T-cell (primary cell): ENCODE results near the gene INPP5E. TPM values are rescaled to one million over a fixed set of nuclear protein-coding genes. Genes with fewer than 3 reads are reported as not detected.

Experiments used
- ATAC-seq, 4 experiments: fragments of 200-7000 bp in 3 of 4; fragments of 150-1000 bp in 1 of 4; cut with Tn5 transposase; replicated peaks in 1 of 4; 1 replicate in 3 of 4; 2 replicates in 1 of 4; pipeline ENCODE4 v1.10.0; 2021; ENCODE audit warnings: moderate library complexity in 3 of 4, mild to moderate bottlenecking in 2 of 4, moderate number of reproducible peaks in 1 of 4
- CTCF ChIA-PET, 2 donors: fragments of 300-600 bp; sonication (Branson Sonifier 250); formaldehyde crosslinking; loops; one replicate each; lab custom pipeline; 2022; ENCODE audit warnings: antibody characterized with exemption in 2 of 2; lab: Charles Lee
- POLR2A ChIA-PET, 2 donors: fragments of 300-600 bp; sonication (Branson Sonifier 250); formaldehyde crosslinking; loops; one replicate each; lab custom pipeline; 2022; ENCODE audit warnings: antibody characterized with exemption in 2 of 2; lab: Charles Lee
- DNase-seq, 35 experiments: peaks; one replicate each; pipeline versions ENCODE4 v3.0.0 to v3.0.0-alpha.2; 2013 to 2023
- H3K27ac ChIP-seq: one replicate; pipeline ENCODE4 v1.5.1; 2013; ENCODE audit warnings: low read length
- H3K27me3 ChIP-seq, 2 experiments: replicated peaks in 1 of 2; 1 replicate in 1 of 2; 2 replicates in 1 of 2; pipeline versions ENCODE4 v1.6.1 to v1.7.0; 2013; ENCODE audit warnings: low read length in 1 of 2, mixed read lengths in 1 of 2; ENCODE audit not compliant: control insufficient read depth in 2 of 2, insufficient read depth in 2 of 2; ENCODE audit errors: extremely low read depth in 1 of 2
- H3K36me3 ChIP-seq, 2 donors: 1 replicate in 1 of 2; 2 replicates in 1 of 2; pipeline versions ENCODE4 v1.6.1 to v1.7.0; 2013; ENCODE audit warnings: low read length in 1 of 2; ENCODE audit not compliant: control insufficient read depth in 2 of 2, insufficient read depth in 1 of 2; ENCODE audit errors: extremely low read depth in 1 of 2
- H3K4me1 ChIP-seq, 2 experiments: 1 replicate in 1 of 2; 2 replicates in 1 of 2; pipeline versions ENCODE4 v1.6.1 to v1.7.0; 2013; ENCODE audit warnings: low read length in 2 of 2, mixed read lengths in 1 of 2; ENCODE audit not compliant: insufficient read depth in 2 of 2, control insufficient read depth in 1 of 2; ENCODE audit errors: extremely low read depth in 1 of 2
- H3K4me3 ChIP-seq, 2 donors: 1 replicate in 1 of 2; 2 replicates in 1 of 2; pipeline versions ENCODE4 v1.5.1 to v1.7.0; 2013; ENCODE audit warnings: mild to moderate bottlenecking in 2 of 2, low read length in 1 of 2, moderate library complexity in 1 of 2; ENCODE audit not compliant: control insufficient read depth in 1 of 2; ENCODE audit errors: extremely low read depth in 1 of 2
- H3K9me3 ChIP-seq: 2 replicates; pipeline ENCODE4 v1.7.0; 2013
- H3K27ac Mint-ChIP-seq, 2 donors: one replicate each; pipeline ENCODE4 v1.8.0; 2020 to 2021; ENCODE audit warnings: mild to moderate bottlenecking in 2 of 2, mixed read lengths in 2 of 2
- H3K27me3 Mint-ChIP-seq, 2 donors: one replicate each; pipeline ENCODE4 v1.8.0; 2021 to 2022; ENCODE audit warnings: mixed read lengths in 2 of 2
- H3K36me3 Mint-ChIP-seq: one replicate; pipeline ENCODE4 v1.8.0; 2021; ENCODE audit warnings: mixed read lengths
- H3K4me1 Mint-ChIP-seq, 3 donors: one replicate each; pipeline ENCODE4 v1.8.0; 2020 to 2022; ENCODE audit warnings: mixed read lengths in 3 of 3, mild to moderate bottlenecking in 1 of 3
- H3K4me3 Mint-ChIP-seq, 3 donors: one replicate each; pipeline ENCODE4 v1.8.0; 2020 to 2022; ENCODE audit warnings: mild to moderate bottlenecking in 3 of 3, mixed read lengths in 3 of 3, moderate library complexity in 3 of 3
- H3K9me3 Mint-ChIP-seq, 3 donors: one replicate each; pipeline ENCODE4 v1.8.0; 2020 to 2022; ENCODE audit warnings: mixed read lengths in 3 of 3
- WGBS: methylation state at CpG from one replicate; pipeline ENCODE4 v1.1.5; 2013; ENCODE audit warnings: missing lambda C conversion rate; ENCODE audit not compliant: insufficient coverage; 5-methylcytosine and 5-hydroxymethylcytosine counted together
- total RNA-seq, 35 experiments: library from RNA in 6 of 35; stranded (reverse) in 6 of 35; fragments of 120-200 nt in 1 of 35; gene quantifications; one replicate each; pipeline versions ENCODE4 v1.2.1 to v1.2.4 and lab custom pipeline; 2013 to 2026

The INPP5E gene
- total RNA-seq, 5 donors from 2014 or later (not counting 1 experiment from before 2014, with no cell fraction given) = 16.5 to 35.5 (median 31.8) TPM

DNA sequence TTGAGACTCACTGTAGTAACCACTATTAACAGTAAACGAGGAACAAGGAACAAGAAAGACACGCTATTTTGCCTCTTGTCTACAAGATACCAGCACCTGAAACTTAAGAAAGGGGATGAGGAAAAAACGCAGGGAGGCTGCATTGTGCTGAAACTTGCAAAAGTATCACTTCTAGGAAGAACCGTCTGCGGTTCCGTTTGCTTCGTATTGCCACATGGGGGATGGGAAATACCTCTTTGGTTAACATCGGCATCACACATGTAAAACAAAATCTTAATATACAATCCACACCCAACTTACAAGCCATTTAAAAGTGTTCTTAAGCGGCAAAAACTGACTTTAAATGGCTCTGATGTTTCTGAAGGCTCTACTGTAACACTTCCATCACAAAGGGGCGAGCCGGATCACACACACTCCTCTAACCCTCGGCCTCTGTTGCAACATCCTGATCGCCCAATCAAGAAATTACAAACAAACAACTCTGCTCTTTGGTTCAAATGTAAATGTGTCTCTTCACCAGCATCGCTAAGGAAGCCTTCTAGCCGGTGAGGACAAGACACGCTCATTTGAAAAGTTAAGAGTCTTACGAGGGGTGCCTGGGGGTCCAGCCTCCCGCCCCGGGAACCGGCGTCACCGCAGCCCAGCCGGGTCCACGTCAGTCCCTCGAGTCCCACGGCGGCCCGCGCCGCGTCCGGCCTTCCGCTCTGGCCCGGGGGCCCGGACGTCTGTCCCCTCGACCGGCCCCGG is 42.6 kb upstream of the INPP5E start:
- under 1% methylated on average over 31 of the region's 39 CpGs for WGBS
- Histone ChIP-seq H3K27me3 (no peaks in the 10 kb centered on the region), H3K9me3 (no peaks in the 10 kb centered on the region), H3K4me1 (peaks cover 7 to 46% of the 10 kb centered on the region in 2 experiments), H3K27ac (peak overlapping the region; percentile 86), H3K36me3 (peaks cover 0 to 20% of the 10 kb centered on the region in 2 donors), H3K4me3 (peak overlapping the region; percentile 60 to 77)
- ATAC-seq (no peak), DNase-seq (peak in 16 of 35 experiments; percentile 11 to 62 (median 24))
- H3K27ac Mint-ChIP-seq = peak overlapping the region; percentile 90 to 92
- CTCF ChIA-PET = no interaction called here
- H3K27me3 Mint-ChIP-seq = no peaks in the 10 kb centered on the region
- peaks cover 44 to 47% (median 44%) of the 10 kb centered on the region in 3 donors for H3K4me1 Mint-ChIP-seq
- POLR2A ChIA-PET = no interaction called here
- H3K4me3 Mint-ChIP-seq = peak overlapping the region; percentile 92 to 97 (median 94)
- H3K36me3 Mint-ChIP-seq = peaks cover 10% of the 10 kb centered on the region
- H3K9me3 Mint-ChIP-seq = no peaks in the 10 kb centered on the region

DNA sequence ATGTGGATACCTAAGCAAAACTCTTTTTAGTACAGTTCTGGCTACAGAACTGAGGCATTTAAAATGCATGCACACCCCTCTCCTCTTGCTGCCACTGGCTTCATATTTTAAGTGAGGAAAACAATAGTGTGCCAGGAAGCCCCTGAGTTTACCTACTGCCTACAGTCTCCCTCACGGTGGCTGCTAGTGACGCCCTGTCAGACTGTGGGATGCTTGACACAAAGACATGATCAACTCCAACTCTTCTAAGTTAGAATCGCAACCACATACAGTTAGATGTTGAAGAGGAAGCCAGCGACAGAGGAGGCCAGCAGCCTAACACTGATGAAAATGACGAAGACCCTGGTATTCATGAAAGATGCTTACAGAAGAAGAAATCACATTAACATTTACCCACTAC is 41.9 kb upstream of the INPP5E start:
- Histone ChIP-seq H3K27ac (peak overlapping the region; percentile 86), H3K4me1 (peaks cover 7 to 46% of the 10 kb centered on the region in 2 experiments), H3K36me3 (peaks cover 3 to 26% of the 10 kb centered on the region in 2 donors), H3K4me3 (peak overlapping the region; percentile 19 to 60), H3K27me3 (no peaks in the 10 kb centered on the region), H3K9me3 (no peaks in the 10 kb centered on the region)
- peaks cover 44 to 48% (median 44%) of the 10 kb centered on the region in 3 donors for H3K4me1 Mint-ChIP-seq
- peak overlapping the region; percentile 90 to 92 for H3K27ac Mint-ChIP-seq
- POLR2A ChIA-PET = interaction anchor here in 1 of 2 donors (0.7 kb wide), 1 partner anchor 57 kb away, joined by 11 read pairs; no protein-coding TSS in a partner anchor
- peaks cover 14% of the 10 kb centered on the region for H3K36me3 Mint-ChIP-seq
- WGBS = 20% methylated on average over 1 of the region's 5 CpGs
- H3K27me3 Mint-ChIP-seq = no peaks in the 10 kb centered on the region
- CTCF ChIA-PET = no interaction called here
- H3K4me3 Mint-ChIP-seq = peak overlapping the region; percentile 87 to 97 (median 92)
- no peaks in the 10 kb centered on the region for H3K9me3 Mint-ChIP-seq
- peak in 2 of 35 experiments; percentile 15 to 31 for DNase-seq
- no peak for ATAC-seq

DNA sequence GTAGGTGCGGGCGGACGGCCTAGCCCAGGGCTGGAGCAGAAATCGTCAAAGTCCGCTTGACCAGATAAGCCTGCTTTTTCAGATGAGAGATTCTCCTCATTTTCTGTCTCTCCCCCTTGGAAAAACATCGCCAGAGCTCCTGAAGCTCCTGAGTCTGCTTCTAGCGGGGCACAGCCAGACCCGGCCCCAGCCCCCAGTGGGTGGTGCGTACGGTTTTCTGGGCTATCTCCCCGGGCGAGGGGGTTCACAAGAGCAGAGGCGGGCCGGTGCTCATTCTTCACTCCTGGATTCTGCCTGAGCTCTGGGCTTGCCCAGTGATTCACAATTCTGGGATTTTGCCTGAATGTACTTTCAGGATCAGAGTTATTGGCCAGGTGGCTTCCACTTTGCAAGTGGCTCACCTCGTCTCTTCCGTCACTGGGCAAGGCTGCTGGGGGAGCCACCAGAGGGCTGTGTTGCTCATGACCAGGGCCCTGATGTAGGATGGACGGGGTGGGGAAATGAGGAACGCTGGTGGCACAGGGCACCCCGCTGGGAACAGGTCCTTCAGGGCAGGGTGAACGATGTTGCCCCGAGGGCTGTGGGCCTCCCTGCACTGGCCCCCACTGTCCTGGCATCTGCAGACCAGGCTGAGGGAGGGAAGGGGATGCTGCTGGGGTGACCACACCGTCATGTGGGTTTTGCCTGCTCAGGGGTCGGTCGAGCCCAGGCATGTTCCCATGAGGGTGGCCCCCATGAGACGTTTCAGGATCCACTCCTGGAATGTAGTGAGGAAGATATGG is 36.9 kb upstream of the INPP5E start:
- Histone ChIP-seq H3K4me3 (no peak overlapping the region), H3K4me1 (peaks cover 2 to 35% of the 10 kb centered on the region in 2 experiments), H3K36me3 (peaks cover 22 to 76% of the 10 kb centered on the region in 2 donors), H3K27ac (no peak overlapping the region), H3K9me3 (no peaks in the 10 kb centered on the region), H3K27me3 (no peaks in the 10 kb centered on the region)
- ChIA-PET POLR2A (no interaction called here), CTCF (no interaction called here)
- ATAC-seq = no peak
- DNase-seq = no peak
- H3K9me3 Mint-ChIP-seq = no peaks in the 10 kb centered on the region
- no peaks in the 10 kb centered on the region for H3K27me3 Mint-ChIP-seq
- peaks cover 29 to 34% (median 33%) of the 10 kb centered on the region in 3 donors for H3K4me1 Mint-ChIP-seq
- H3K4me3 Mint-ChIP-seq = no peak overlapping the region
- H3K36me3 Mint-ChIP-seq = peaks cover 34% of the 10 kb centered on the region
- no peak overlapping the region for H3K27ac Mint-ChIP-seq
- WGBS = 94% methylated on average over 22 of the region's 25 CpGs

DNA sequence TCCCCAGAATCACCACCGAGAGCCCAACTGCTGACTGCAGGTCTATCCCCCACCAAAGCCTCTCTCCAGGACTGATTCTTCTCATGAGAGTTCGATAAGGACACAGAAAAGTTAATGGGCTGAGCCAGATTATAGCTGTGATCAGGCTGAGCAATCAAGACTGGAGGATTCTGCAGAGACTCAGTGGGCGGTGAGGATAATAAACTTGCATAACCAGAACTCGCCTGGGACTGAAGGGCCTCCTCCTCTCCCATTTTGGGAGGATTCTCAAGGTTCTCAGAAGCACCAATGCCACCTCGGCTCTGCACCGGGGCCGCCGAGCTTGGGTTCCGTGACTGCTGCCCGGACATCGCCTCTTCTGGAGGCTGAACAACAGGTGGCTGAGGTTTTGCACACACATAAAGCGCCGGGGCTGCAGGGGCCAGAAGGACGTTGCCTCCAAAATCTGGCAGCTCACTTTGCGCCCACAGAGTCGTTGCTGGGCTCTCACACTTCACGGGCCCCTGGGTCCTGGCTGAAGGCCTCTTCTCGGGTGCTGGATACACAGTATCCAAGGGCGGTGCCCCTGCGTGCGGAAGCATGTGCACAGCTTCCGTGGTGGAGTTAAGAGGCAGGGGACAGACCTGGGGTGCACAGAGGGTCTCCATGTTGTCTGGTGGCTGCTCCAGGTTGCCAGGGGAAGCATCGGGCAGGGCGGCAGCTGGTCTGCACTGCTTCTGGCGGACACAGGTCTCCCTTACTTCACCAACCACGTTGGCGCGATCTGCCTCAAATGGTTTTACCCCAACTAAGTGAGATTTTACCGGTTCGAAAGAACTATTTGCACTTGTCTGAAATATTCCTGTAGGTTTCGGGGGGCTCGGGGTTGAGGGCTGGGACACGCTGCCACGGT is 35.6 kb upstream of the INPP5E start:
- H3K36me3 Mint-ChIP-seq = peaks cover 34% of the 10 kb centered on the region
- H3K9me3 Mint-ChIP-seq = no peaks in the 10 kb centered on the region
- 96% methylated on average over 32 of the region's 34 CpGs for WGBS
- Histone ChIP-seq H3K9me3 (no peaks in the 10 kb centered on the region), H3K4me1 (peaks cover 0 to 25% of the 10 kb centered on the region in 2 experiments), H3K27me3 (no peaks in the 10 kb centered on the region), H3K36me3 (peaks cover 24 to 90% of the 10 kb centered on the region in 2 donors), H3K4me3 (no peak overlapping the region), H3K27ac (no peak overlapping the region)
- ChIA-PET POLR2A (no interaction called here), CTCF (no interaction called here)
- H3K4me3 Mint-ChIP-seq = no peak overlapping the region
- ATAC-seq (no peak), DNase-seq (no peak)
- no peak overlapping the region for H3K27ac Mint-ChIP-seq
- H3K4me1 Mint-ChIP-seq = peaks cover 20 to 28% (median 28%) of the 10 kb centered on the region in 3 donors
- H3K27me3 Mint-ChIP-seq = no peaks in the 10 kb centered on the region

DNA sequence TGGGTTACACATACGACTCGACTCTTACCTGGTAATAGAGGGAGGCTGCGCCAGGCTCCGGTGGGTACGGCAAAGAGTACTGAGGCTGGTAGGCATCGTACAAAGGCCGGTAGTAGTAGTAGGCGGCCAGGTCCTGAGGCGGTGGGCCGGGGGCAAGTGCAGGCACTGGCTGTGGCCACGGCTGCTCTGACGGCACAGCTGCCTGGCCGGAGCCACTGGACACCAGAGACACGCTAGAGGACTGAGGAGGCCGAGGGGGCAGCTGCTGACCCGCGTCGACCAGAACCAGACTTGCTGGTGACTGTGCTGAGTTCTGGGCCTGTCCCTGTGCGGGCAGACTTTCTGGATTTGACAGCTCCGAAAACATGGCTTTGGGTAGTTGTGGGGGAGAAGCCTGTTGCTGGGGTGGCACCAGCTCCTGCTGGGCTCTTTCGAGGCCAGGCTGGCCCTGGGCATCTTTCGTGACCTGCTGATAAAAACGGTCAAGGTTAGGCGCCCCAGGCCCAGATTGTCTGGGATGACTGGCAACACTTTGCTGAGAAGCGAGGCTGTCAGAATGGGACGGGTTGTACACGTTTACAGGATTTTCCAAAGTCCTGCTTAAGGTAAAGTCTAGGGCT is 34.5 kb upstream of the INPP5E start:
- Mint-ChIP-seq H3K9me3 (no peaks in the 10 kb centered on the region), H3K4me3 (no peak overlapping the region), H3K27ac (no peak overlapping the region), H3K4me1 (peaks cover 13 to 23% (median 21%) of the 10 kb centered on the region in 3 donors), H3K27me3 (no peaks in the 10 kb centered on the region), H3K36me3 (peaks cover 31% of the 10 kb centered on the region)
- no peak for DNase-seq
- H3K36me3 ChIP-seq = peaks cover 25 to 96% of the 10 kb centered on the region in 2 donors
- H3K27me3 ChIP-seq = no peaks in the 10 kb centered on the region
- peaks cover 0 to 17% of the 10 kb centered on the region in 2 experiments for H3K4me1 ChIP-seq
- ATAC-seq = no peak
- H3K27ac ChIP-seq = no peak overlapping the region
- CTCF ChIA-PET = interaction anchor here in 1 of 2 donors (0.6 kb wide), 1 partner anchor 53 kb away, joined by 3 read pairs; no protein-coding TSS in a partner anchor
- POLR2A ChIA-PET = no interaction called here
- no peaks in the 10 kb centered on the region for H3K9me3 ChIP-seq
- 96% methylated on average over 27 of the region's 27 CpGs for WGBS
- H3K4me3 ChIP-seq = no peak overlapping the region
